ENCODE data around the gene NEU4.
"Not testable (repeated sequence)": the region's sequence is repeated elsewhere in the genome, so short reads cannot be mapped to it uniquely, and the experiment has no call there.

Gene NEU4

DNA sequence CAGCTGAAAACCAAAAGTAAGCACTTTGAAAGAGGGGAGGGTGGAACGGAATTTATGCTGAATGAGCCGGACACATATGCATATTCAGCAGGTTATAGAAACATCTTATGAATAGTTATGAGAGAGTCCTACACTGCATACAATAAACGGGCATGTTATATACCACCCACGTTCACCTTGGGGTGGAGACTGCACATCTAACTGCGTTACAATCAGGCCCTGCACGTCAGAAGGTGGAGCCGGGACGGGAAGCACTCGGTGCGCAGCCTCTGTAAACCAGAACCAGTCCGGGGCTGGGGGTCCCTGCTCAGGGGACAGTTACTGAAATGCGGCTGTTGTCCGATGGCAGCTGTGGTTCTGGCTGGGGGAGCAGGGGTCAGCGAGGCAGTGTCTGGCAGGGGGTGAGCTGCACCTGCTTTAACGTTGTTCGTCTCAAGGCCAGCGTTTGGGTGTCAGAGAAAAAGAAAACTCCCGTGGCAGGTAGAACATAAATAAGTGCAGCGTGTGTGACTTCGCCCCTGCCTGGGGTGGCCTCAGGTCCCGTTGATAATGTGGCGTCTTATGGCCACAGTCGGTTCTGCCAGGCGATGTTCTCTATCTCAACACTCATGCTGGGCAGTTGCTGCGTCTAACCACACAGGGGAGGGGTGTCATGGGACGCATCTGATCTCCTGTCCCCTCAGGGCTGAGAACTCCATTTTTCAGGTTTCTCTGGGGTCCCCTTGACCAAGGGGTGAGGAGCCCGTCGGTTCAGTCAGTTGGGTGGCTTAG lies 24.9 kb downstream of the NEU4 start:
- DNase-seq (ENCODE audit: low read depth in 2 of 2), result not testable (repeated sequence)

DNA sequence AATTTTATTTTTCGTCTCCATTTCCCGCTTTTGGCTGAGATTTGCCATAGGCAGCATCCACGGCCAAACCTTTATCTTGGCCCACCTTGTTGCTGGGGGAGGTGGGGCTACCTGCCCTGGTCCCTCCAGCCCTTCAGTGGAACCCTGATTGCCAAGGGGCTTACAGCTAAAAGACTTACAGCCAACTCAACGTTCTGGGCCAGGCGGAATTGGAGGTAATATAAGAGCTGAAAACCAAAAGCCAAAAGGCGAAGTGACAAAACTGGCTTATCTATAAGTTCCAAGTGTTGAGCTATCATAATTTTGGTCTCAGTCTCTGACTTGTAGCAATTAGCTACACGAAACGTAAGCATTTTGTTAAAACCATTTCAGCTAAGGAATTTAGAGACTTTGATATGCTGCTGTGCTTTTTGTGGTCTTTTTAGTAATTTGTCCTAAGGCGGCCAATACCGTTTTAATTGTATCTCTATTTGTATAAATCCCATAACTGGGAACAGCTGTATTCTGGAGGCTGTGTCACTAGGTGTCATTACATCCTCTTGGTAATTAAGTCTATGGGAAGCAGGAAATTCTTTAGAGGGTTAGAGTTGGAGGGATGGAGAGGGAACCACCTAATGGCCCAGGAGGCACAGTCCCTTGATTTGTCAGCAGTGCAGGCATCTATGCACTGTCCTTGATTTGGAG lies 25.7 kb downstream of the NEU4 start:
- no peak for DNase-seq (ENCODE audit: low read depth in 2 of 2)

DNA sequence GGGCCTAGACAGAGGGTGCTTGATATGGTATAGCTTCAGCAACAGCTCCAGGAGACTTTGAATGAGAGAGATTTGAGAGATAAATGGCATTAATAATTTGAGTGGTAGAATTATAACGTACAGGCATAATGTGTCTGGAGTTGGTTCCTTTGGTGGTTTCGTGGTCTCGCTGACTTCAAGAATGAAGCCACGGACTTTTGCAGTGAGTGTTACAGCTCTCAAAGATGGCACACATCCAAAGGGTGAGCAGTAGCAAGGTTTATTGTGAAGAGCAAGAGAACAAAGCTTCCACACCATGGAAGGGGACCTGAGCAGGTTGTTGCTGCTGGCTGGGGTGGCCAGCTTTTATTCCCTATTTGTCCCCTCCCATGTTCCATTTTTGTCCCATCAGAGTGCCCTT lies 26.6 kb downstream of the NEU4 start:
- no peak for DNase-seq (ENCODE audit: low read depth in 2 of 2)

DNA sequence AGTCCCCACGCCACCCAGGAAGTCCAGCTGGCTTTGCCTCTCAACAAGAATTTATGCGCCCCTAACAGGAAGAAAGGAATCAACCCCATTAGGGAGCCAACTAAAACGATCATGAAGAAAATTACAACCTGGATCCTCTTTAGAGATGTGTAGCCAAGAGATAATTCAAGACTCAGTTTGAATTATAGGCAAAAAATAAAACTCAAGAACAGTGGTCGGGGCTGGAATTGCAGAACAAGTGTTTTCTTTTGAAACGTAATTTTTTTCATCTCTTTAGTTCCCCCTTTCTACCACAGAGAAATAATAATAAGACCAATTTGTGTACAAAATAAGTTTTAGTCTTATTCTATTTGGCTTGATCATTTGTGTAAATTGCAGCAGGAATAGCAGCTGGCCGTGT lies 27.3 kb downstream of the NEU4 start:
- no peak for DNase-seq (ENCODE audit: low read depth in 2 of 2)

DNA sequence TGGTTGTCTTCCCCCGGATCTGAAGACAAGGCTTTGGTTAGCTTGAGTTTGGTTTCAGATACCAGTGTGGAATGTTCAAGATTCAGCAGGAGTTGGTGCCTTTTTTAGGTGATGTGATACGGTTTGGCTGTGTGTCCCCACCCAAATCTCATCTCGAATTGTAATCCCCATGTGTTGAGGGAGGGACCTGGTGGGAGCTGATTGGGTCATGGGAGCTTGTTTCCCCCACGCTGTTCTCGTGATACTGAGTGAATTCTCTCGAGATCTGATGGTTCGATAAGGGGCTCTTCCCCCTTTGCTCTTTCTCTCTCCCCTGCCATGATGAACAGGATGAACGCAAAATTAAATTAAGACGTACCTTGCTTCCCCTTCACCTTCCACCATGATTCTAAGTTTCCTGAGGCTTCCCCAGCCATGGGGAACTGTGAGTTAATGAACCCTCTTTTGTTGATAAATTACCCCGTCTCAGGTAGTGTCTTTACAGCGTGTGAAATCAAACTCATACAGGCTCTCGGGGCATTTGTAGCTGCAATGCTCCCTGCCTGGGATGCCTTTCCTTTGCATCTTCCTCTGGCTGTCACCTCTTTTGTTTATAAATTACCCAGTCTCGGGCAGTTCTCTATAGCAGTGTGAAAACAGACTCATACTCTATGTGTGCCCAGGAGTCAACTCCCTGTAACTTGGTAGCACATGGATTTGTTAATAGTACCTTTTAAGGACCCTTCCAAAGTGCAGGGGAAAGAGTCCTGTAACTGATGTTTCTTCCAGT lies 28.4 kb downstream of the NEU4 start:
- DNase-seq (ENCODE audit: low read depth in 2 of 2), result no peak

DNA sequence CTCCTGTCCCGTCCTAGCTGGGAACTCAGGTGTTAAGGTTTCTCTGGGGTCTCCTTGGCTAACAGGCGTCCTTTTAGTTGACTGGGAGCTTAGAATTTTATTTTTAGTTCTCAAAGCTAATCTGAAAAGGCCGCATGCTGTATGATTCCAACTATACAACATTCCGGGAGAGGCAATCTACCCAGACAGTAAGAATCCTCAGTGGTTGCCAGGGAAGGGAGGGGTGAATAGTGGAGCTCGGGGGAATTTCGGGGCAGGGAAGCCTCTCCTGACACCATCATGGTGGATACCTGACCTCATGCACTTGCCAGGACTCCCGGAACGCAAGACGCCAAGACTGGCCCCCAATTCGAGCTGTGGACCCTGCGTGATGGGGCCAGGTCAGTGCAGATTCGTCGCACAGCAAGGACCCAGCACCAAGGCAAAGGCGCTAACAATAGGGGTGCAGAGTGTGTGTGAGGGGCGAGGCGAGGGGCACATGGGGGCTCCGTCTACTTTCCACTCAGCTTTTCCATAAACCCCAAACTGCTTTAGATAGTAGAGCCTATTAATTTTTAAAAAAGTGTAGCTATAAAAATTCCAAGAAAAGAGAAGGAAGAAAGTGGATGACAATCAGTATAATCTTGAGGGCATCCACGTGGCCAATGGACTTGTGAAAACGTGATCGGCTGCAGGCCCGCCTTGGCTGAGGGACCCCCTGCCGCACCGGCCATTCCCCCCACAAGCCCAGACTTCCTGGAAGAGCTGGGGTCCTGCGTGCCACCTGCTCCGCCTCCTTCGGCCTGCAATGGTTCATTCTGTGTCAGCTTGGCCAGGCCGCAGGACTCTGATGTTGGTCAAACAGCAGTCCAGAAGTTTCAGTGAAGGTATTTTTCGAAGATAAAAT lies 32.4 kb downstream of the NEU4 start:
- DNase-seq (ENCODE audit: low read depth in 2 of 2), result no peak

DNA sequence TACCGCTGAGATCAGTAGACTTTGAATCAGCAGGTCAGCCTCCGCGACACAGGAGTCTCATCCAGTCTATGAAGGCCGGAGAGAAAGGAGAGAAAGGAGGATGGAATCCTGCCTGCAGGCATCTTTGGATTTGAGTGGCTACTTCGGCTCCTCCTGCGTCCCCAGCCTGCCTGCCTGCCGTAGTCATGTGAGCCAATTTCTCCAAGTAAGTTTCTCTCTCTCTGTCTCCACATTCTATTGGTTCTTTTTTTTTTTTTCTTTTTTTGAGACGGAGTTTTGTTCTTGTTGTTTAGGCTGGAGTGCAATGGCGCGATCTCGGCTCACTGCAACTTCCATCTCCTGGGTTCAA lies 33.0 kb downstream of the NEU4 start:
- no peak for DNase-seq (ENCODE audit: low read depth in 2 of 2)

DNA sequence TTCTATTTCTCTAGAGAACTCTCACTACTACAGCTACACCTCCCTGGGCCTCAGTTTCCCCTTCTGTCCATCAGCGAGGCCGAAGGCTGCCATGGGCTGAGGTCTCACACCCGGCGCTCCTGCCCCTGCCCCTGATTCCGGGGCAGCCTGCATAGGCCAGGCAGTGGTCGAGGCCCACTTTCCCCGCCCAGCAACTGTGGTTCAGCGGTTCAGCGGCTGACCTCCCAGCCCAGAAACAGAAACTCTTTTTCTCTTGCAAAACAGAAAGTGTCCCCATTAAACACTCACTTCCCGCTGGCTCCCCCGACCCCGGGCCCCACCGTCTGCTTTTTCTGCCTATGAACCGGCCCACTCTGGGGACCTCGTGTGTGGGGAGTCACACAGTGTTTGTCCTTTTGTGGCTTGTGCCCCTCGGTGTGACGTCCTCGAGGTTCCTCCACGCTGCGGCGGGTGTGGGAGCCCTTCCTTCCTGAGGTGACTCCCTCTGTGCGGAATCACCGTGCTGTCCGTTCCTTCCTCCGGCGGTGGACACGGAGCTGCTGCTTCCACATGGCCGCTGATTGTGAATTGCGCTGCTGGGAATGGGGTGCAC lies 33.7 kb downstream of the NEU4 start:
- DNase-seq (ENCODE audit: low read depth in 2 of 2), result peak; percentile 54 to 61

DNA sequence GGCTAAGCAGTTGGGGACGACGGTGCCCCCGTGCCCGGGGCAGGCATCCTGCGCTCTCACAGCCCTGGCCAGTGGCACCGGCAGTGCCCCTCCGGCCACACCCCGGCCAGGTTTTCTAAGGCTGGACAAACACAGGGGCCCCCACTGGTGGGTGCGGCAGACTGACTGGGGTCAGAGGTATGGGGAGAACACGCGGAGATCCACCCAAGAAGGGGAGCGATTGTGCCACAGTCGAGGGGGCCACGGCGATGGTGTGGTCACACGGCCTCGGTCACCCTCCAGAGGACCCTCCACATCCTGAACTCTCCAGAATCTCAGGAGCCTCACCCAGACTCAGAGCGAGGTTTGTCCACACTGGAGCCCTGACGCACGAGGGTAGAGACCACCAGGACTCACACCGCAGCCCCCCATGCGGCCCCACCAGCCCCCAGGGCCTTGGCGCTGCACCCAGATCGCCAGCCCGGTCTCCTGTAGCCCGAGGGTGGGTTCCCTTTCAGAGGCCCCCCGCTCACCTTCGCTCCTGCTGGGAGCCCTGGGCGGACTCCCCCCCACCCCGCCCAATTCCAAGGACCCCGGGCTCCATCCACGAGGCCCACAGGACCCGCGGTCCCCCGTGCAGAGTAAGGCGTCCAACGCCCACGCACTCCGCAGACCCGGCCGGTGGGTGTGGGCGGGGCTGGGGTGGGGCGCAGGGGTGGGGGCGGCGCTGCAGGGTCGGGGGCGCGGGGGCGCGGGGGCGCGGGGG lies 34.5 kb downstream of the NEU4 start:
- DNase-seq (ENCODE audit: low read depth in 2 of 2), result no peak

DNA sequence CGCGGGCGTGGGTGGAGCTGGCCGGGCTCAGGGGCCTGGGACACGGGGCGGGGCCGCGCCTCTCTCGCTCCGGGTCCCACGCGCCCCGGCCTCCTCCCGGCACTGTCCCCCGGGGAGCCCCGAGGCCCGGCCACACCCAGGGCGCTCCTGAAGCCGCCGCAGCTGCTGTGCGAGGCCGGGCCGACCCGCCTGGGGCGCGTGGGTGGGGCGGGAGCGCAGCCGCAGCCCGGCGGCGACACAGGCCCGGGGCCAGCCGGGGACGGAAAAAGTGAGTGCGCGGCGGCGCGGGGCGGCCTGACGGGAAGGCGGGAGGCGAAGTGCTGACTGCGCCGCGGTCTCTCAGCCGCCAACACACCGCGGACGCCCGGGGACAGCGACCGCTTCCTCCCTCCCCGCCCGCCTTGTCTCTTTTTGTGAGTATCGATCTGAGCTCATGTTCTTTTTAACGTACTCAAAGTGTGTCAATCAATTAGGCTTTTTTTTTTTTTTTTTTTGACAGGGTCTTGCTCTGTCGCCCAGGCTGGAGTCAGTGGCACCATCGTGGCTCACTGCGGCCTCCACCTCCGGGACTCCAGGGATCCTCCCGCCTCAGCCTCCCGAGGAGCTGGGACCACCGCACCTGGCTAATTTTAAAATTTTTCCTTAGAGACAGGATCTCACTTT lies 35.2 kb downstream of the NEU4 start:
- DNase-seq (ENCODE audit: low read depth in 2 of 2), result peak; percentile 85 to 89

DNA sequence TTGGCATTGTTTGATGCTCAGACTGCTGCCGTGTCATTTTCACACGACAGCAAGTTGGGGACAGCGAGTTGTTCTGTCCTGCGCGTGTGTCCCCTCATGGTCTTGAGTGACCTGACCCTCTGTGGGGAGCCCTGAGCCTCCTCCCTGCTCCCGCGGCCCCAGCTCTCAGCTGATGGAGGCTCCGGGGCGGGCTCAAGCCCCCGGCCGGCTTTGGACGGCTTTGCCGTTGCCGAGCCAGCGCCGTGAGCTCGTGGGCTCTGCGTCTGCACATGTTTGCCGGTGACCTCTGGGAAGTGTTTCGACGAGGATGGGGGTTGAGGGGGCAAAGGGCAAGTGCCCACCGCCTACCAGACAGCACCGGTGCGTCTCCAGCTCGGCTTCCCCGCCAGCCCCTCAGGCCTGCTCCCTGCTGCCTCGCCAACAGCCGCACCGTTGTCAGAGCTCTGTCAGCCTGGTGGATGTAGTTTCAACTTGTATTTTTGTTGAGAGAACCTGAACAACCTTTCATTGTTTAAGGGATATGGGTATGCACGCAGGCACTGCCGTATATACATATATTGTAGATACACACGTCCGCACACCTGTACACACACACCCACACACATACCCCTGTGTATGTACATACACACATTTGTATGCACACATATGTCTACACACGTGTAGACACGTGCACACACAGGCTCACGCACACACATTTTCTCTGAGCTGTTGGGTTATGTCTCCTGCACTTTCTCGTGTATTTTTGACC lies 36.0 kb downstream of the NEU4 start:
- no peak for DNase-seq (ENCODE audit: low read depth in 2 of 2)

DNA sequence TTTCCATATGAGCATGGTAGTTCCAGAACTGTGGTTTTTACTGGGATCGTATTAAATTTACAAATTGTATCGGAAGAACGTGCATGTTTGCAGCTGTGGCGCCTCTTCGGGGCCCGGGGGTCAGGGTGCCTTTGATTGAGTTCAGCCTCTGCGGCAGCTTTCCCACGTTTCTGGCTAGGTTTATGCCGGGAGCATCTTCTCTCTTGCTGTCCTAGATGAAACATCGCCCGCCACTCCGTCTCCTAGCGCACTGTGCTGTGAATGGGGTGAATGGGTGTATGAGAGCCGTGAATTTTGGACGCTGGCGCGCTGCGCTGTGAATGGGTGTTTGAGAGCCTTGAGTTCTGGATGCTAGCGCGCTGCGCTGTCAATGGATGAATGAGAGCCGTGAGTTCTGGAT lies 37.4 kb downstream of the NEU4 start:
- no peak for DNase-seq (ENCODE audit: low read depth in 2 of 2)

DNA sequence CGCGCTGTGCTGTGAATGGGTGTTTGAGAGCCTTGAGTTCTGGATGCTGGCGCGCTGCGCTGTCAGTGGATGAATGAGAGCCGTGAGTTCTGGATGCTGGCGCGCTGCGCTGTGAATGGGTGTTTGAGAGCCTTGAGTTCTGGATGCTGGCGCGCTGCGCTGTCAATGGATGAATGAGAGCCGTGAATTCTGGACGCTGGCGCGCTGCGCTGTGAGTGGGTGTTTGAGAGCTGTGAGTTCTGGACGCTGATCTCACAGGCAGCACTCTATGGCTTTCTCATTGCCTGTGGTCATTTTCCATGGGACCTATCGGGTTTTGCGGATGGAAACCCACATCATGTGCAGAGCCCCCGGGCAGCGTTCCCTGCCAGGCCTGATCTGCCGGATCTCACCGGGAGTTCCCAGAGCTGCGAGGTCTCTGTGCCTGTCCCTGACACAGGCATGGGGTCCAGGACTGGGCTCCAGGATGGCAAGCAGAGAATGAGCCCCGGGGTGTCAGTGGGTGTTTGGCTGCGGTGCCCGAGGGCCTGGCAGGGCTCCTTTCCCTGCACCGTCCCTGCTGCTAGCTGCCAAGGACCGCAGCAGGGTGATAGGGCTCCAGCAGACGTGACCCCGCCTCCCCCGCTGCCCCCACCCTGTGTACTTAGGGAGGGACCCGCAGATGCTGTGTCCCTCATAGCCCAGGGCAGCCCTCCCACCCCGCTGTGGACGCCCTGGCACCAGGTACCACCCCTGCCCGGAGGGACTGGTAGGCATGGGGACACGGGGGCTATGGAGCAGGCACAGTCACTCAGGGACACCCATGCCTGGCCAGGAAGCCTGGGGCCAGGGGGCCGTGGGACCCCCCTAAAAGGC lies 40.0 kb downstream of the NEU4 start:
- DNase-seq (ENCODE audit: low read depth in 2 of 2), result no peak

DNA sequence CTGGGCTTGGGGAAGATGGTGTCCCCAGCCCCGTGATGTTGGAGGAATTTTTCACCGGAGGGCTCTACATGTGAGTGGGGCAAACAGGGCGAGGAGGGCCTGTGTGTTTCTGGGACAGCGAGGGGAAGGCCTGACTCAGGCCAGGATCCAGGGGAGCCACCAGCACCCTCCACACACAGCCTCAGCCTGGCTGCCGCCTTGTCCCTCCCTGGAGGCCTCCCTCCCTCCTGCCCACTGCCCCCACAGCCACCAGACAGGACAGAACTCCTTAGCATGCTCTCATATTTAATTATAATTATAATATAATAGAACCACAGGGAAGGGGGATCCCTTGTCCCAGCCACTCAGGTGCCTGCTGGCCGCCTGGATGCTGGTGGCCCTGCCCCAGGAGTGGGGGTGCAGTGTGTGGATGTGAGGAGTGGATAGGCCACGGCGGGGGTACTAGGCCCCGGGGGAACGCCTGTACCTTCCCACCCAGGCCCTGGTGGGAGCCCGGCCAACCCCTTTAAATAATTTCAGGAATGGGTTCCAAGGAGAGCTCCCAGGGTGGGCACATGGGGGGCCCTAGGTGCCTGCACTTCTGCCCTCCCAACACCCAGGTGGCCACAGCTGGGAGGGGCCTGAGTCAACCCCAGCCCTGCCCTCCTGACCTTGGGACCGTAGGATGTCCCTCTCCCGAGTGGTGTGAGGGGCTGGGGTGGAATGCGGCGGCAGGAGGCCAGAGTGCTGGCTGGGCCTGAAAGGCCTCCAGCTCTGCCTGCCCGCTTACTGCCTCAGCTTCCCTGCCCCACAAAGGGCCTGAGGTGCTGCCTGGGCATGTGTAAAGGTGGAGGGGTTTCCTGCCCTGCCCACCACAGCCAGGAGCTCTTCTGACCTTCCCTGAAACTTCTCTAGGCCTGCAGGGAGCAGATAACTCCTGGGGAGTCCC lies 40.9 kb downstream of the NEU4 start:
- no peak for DNase-seq (ENCODE audit: low read depth in 2 of 2)

DNA sequence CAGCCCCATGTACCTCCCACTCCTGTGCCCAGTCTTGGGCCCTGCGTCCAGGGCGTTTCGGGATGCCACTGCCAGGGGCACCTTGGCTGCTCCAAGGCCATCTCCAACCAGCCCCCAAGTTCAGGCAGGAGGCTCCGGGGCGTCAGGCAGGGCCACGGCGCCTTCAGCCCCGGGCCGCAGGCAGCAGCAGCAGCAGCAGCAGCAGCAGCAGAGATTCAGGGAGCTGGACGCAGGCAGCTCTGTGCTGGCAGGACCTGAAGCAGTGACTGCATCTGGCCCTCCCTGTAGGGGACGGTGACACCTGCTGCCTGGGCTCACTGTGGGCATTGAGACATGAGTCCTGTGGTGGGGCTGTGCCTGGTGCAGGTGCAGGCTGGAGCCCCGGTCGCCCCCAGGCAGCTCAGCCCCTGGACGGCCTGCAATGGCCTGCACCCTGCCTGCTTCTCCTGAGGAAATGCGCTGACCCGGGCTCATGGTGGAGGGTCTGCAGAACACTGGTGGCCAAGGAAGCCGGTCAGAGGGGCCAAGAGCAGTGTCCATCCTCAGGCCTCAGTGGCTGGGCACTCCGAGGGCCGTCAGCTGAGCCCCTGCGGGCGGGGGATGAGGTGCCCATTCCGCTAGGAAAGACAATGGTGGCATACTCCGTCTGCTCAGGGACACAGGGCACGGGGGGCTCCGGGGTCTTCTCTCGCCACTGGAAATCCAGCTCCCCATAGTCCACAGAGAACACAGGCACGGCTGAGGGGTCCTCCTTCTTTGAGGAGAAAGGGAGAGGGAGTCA lies 41.7 kb downstream of the NEU4 start:
- DNase-seq (ENCODE audit: low read depth in 2 of 2), result no peak

DNA sequence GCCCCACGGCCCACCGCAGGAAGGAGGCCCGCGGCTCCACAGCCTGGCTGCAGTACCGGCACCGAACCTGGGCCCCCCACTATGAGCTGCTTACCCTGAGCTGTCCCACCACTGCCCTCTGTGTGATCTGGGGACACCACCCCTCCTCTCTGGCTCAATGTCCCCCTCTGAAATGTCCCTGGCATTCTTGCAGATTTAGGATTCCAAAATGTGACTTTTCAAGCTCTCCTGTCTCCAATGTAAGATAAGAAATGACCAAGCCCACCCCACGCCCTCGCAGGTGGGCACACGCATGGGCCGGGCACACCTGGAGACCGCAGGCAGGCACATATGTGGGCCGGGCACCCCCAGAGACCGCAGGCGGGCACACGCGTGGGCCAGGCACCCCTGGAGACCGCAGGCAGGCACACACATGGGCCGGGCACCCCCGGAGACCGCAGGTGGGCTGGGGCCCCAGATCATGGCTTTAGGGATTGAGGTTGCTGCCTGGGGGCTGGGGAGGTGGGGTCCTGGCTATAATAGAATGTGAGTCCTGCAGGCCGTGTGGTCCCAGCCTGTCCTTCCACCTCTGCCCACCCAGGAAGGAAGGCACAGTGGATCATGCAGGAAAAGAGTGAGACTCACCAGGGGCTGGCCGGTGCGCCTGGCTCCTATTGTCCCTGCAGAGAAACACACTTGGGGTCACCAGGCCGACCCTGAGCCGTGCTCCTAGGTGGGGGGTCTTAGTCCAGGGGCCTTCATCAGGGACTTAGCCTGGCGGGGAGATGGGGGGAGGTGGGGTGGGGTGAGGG lies 42.5 kb downstream of the NEU4 start:
- no peak for DNase-seq (ENCODE audit: low read depth in 2 of 2)

Data from stimulated activated CD8-positive, alpha-beta memory T cell treated with anti-CD3 and anti-CD28 coated beads, Interleukin-2, amount 100 ng/mL, for 48 hours (primary cell).